Measurements from ENCODE around the gene ZNF638.
"Not testable (repeated sequence)": the region's sequence is repeated elsewhere in the genome, so short reads cannot be mapped to it uniquely, and the experiment has no call there.

ZNF638 gene

DNA sequence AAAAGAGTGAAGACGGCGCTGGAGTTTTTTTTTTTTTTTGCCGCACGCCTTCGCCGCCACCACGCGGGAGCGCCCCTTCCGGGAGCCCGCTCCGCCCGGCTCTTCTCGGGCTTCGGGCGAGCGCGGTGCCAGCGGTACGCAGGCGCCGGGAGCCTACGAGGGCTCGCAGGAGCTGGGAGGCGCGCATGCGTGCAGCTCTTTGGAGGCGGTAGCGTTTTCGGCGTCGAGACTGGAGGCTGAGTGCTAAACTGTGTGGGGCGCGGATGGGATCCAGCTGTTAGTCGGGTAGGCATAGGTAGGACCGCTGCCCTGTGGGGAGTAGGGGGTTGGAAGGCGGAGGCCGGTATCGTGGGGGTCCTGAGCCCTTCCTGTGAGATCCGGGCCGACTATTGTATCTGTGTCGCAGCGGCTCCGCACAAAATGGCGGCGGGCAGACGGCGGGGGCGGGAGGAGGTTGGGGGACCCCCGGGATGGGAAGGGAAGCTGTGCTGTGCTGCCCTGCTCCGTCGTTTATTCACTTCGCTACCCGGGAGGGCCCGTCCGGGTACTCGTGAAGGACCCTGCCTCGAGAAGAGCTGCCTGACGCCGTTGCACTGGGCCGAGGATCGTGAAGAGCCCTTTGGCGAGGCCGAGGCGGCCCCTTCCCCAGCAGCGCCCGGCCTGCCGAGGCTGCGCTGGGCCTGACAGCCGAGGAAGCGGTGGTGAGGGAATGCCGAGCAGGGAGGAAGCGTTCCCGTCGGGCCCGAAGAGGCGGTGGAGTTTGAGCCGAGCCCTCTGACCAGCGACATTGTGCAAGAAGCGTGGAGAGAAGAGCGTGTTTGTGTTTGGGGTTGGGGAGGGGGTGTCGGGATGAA is at the start of gene ZNF638:
TSS of gene ZNF638 (plus strand) at position 202 of the 854 bp plus-strand sequence. CDS start 17,173 bp downstream, outside the sequence.
- DNase-seq: no peak

GRCh38 chr2:71281950-71282349 is 49.6 kb upstream of the ZNF638 start:
- DNase-seq: no peak

DNA sequence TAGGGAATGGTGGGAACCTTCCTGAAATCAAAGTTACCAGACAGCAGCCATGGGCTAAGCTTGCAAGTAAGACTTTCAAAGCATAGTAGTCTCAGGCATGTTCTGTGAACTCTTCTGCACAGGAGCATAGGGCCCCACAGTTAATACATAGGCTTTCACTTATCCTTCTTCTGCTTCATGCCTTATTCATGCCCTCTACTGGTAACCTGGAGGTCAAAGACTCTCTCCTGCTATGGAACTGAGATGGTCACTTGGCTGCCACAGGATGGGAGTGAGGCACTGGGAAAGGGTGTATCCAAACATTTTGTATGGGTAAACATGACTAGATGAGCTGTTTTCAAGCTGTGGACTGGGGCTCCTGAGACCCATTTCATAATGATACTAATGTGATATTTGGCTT is 49.1 kb upstream of the ZNF638 start:
- no peak for DNase-seq

DNA sequence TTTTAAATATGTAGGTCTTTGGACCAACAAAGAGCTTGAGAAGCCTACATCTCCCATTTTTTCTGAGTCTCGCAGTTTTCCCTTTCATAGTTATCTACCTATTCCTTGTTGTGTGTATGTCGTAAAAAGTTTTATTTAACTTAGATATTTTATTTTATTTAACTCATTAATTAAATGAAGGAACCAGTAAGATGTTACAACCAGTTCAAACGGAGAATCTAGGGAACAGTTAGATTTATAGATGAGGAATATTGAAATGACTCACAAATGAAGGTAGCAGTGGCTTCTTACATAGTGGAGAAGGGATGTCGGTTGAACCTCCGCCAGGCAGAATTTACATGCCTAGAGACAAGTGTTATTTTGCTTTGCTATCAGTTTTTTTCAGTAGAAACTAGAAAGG is 48.5 kb upstream of the ZNF638 start:
- no peak for DNase-seq

DNA sequence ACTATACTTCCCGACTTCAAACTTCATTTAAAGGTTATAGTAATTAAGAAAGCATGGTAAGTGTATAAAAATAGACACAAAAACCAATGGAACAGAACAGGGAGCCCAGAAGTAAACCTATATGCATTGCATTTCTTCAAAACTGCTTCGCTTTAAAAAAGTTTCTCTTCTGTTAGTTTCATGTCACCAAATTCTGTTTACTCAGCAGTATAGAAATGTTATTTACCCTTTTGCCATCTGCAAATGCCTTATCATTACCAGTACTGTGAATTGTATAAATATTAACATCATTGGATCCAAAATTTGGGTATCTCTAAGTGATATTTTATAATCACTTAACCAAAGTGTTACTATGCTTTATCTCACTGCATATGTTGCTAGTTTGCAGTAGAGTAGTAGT is 45.9 kb upstream of the ZNF638 start:
- no peak for DNase-seq

GRCh38 chr2:71291398-71291797 is 40.2 kb upstream of the ZNF638 start:
- no peak for DNase-seq

GRCh38 chr2:71292159-71292558 is 39.4 kb upstream of the ZNF638 start:
- DNase-seq: no peak

- DNase-seq: no peak
Observed at GRCh38 chr2:71298914-71299313, 32.7 kb upstream of the ZNF638 start.

GRCh38 chr2:71299507-71299906 is 32.1 kb upstream of the ZNF638 start:
- no peak for DNase-seq

DNA sequence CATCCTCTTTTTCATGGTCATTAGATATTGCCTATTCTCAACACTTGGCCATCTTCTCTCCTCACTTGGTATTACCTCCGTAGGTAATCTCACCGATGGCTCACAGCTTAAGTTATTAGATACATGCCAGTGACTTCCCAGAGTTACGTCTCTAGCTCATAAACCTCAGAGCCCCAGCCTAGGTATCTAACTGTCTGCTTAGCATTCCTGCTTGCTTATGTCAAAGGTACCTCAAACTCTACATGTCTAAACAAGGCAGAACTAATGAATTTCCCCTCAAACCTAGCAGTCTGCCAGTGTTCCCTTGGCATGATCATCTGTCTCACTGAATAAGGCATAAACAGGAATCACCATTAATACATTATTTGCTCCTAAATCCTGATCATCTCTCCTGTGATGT is 27.7 kb upstream of the ZNF638 start:
- no peak for DNase-seq

GRCh38 chr2:71306762-71307161 is 24.8 kb upstream of the ZNF638 start:
- DNase-seq: no peak

DNA sequence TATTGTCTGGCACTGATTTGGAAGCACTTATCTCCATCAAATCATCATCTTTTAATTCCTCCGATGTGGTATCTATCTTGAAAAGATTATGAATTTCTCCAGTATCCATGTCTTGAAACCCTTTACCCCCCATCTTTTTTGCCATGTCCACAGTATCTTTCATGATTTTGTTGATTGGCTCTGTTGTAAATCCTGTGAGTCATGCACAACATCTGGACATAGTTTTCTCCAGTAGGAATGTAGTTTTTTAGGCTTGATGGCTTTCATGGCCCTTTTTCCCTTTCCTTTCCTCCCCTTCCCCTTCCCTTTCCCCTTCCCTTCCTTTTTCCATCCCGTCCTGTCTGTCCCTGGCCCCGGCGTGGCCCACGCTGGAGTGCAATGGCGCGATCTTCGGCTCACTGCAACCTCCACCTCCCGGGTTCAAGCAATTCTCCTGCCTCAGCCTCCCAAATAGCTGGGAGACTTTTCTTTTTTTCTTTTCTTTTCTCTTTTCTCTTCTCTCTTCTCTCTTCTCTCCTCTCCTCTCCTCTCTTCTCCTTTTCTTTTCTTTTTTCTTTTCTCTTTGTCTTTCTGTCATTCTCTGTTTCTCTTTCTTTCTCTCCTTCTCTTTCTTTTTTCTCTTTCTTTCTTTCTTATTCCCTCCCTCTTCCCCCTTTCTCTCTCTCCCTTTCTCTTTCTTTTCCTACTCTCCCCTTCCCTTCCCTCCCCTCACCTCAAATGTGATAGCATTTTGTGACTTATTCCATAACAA is 18.4 kb upstream of the ZNF638 start:
- DNase-seq: no peak

- no peak for DNase-seq
Observed at GRCh38 chr2:71317060-71317459, 14.5 kb upstream of the ZNF638 start.

GRCh38 chr2:71317900-71318299 is 13.7 kb upstream of the ZNF638 start:
- DNase-seq: not testable (repeated sequence)

DNA sequence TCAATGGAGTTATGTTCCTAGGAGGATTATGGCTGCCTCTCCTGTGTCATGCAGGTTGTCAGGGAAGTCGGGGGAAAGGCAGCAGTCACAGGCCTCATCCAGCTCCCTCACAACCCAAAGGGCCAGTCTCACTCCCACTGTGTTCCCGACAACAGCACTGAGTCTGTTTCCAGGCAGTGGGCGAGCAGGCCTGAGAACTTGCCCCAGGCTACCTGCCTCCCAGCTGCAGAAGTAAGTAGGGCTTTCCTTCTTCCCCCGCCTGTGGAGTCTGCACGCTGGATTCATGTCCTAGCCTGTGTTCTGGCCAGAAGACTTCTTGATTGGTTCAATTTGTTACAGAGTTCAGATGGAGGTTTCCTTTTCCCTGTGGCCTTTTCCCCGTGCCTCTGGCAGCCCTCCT is 8.2 kb upstream of the ZNF638 start:
- no peak for DNase-seq

GRCh38 chr2:71326968-71327367 is 4.6 kb upstream of the ZNF638 start:
- DNase-seq: no peak

DNA sequence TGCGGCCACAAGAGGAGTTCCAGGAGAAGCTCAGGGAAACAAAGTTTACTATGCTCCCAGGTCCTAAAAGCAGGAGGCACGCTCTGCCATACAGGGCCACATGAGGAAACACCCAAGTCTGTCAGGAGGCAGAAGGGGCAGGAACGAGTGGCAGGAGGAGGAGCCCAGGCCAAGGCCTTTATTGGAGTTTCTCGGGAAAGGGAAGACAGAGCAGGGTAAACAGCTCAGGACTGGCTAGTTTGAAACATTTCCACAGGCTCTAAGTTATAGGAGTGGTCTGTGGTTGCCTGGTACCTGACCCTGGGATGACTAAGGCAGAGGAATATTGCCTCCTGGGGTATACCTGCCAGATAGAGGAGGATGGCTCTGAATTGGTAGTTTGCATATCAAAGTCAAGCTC is 3.7 kb upstream of the ZNF638 start:
- DNase-seq: no peak

- no peak for DNase-seq
Observed at GRCh38 chr2:71330155-71330554, 1.4 kb upstream of the ZNF638 start.

DNA sequence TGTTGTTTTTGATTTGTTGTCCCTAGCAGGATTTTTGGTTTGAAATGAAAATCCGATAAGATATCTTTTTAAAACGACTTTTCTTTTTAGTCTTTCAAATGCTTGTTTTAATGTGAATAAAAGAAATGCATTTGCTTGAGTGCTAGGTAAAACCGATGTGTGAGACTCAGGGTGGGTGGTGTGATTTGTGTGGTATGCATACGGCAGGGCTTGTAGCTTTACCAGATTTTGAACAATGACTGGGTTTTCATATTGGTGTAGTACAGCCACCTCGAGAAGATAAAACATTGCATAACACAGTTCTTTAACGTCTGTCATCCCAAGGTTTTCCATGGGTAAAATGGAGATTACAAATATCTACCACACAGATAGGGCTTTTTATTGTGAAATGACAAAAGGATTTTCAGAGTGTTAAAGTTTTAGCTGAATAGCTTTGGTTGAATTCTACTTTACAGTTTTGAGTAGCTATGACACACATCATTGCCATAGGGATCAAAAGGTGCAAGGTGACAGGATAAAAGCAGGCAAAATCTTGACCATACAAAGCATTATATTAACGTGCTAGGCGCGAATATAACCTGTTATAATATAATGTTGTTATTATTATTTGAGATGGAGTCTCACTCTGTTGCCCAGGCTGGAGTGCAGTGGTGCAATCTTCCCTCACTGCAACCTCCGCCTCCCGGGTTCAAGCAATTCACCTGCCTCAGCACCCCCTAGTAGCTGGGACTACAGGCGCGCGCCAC is 824 bp upstream of the ZNF638 start:
- DNase-seq: no peak

DNA sequence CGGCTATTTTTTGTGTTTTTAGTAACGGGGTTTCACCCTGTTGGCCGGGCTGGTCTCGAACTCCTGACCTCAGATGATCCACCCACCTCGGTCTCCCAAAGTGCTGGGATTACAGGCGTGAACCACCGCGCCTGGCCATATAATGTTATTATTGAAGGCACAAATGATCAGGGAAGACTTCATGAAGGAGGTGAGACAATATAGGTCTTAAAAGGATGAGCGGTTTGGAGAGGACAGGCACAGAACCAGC is 326 bp upstream of the ZNF638 start:
- not testable (repeated sequence) for DNase-seq

DNA sequence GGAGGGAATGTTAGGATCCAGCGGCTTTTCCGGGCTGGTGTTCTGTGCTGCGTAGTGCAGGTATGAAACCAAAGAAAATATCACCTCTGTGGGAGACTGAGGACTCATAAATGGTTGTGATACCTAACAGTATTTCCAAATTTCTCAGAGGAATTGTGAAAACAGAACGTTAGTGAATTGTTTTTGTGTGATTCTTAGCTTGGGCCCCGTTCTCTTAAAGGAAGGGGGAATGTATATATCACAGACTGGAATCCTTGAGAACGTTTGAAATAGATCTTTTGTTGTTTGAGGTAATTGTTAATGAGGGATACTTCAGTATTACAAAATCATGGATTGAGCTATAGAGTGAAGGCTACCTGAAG is 834 bp downstream of the ZNF638 start:
- no peak for DNase-seq

DNA sequence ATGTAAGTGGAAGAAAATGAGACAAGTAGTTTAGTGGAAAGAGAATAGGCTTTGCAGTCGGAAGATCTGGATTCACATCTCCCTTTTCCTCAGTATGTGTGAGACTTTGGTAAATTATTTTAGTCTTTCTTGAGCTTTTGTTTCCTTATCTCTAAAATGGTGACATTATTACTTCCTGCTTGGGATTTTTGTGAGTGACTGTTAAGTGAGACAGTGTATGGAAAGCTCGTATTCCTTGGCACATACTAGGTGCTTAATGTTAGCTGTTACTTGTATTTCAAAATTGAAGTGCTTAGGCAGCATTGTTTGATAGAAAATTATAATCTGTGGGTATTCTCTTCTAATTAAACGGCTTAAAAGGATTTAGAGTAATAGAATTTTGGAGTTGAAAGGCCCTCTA is 2.0 kb downstream of the ZNF638 start:
- no peak for DNase-seq

GRCh38 chr2:71336384-71336783 is 4.8 kb downstream of the ZNF638 start:
- DNase-seq: no peak

GRCh38 chr2:71336802-71337201 is 5.2 kb downstream of the ZNF638 start:
- DNase-seq: no peak
